Activated CD4-positive, alpha-beta T cell treated with anti-CD3 and anti-CD28 coated beads, Interleukin-2, amount 50 U/mL, for 1 hour (primary cell): ENCODE data around the gene PSTK.

ENCODE experiments used
- DNase-seq: peaks from one replicate; pipeline ENCODE4 v3.0.0-alpha.2; 2020

The PSTK gene

DNA sequence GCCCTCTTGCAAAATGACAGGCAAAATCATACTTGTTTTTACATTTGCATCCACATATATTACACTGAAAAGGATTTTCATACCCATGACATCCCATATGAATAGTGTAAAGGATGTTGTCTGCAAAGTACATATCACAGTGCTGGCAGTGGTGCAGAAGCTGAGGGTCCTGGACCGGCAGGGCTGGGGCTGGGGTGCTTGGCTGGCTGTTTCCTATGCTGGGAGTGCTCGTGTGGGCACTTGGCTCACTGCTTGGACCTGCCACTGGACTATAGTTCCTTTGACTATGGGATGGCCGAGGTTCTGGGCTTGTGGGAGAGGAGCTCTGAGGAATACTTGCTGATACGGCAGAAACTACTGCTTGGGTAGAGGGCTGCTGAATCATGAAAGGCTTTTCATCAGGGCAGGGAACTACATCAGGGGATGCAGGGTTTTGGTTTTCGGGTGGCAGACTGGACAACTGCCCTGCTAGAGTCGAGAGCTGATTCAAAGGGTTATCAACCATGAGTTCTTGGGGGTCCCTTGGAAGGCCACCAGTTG is 13.7 kb downstream of the PSTK start:
- DNase-seq, result no peak

DNA sequence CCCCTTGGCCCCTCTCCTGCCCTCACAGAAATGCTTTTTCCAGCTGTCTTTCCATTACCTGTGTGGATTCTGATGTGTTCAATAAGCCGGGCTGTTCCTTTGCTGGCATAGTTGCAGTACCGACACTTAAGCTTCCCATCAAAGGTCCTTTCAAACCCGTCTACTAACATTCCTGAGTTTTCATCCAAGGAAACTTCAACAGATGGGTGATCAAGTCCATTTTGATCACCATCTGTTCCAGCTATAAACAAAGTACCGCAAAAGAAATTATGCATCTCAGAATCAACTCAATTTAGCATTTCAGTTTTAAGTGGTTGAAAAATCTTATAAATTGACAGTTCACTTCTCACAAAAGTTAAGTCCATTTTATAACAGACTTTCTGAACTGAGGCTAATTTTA is 15.7 kb downstream of the PSTK start:
- DNase-seq, result no peak

DNA sequence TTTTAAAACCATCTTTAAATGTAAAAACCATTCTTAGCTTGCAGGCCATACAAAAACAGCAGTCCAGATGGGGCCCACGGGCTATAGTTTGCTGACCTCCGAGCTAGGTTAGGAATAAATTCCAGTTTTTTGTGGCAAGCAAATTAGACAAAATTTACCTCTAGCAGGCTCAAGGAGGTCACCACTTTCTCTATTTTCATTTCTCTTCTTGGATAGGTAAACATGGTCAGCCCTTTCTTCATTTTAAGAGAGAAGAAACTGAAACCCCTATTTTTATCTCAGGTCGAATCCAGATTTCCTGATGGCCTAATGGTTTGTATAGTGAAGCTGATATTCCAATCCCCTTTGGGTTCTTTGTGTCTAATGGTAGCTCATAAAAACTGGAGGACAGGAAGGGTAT is 17.7 kb downstream of the PSTK start:
- DNase-seq, result no peak

DNA sequence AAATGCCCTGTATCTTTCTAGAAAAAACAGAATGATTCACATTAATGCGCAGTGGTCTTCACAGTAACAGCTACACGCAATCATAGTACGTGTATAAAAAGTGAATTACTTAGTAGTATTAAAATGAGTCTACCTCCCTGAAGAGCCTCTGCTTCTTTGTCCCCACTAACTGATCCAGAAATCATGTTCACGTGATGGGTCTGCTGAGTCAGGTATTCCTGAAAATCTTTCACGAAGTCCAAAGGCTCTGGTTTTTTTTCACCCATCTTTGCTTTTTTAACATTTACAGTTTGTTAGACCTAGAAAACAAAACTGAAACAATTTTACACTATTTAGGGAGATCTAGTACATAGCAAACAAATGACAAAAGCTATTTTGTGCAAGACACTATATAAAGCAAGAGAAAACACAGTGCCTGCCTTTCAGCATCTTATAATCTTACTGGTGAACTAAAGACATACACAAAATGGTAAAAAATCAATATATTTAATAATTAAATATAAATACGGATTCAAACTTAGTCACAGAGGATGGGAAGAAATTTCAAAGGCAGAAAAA is 18.2 kb downstream of the PSTK start:
- DNase-seq, result no peak

DNA sequence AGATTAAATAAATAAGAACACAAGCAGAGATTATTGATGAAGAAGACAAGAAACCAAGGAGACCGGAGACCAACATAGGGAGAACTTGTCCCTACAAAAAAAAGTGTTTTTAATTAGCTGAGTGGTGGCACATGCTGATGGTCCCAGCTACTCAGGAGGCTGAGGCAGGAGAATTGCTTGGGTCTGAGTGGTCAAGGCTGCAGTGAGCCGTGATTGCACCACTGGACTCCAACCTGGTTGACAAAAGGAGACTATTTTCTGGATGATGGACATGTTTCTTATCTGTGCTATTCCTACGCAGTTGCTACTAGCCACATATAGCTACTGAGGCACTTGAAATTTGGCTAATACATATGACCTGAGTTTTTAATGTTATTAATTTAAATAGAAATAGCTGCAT is 18.7 kb downstream of the PSTK start:
- DNase-seq, result no peak

DNA sequence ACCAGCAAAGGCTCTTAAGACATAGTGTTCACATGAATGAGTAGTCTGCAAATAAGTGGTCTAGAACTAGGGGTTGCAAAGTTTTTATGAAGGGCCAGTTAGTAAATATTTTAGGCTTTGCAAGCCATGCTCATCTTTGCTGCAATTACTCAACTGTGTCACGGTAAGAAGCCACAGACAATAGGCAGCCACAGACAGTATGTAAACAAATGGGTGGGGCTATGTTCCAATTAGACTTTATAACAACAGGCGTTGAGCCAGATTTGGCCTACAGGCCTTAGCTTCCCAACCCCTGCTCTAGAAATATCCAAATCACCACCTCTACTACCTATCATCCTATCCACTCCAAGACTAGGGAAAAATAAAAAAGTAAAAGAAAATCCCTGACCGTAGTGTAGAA is 19.1 kb downstream of the PSTK start:
- no peak for DNase-seq

DNA sequence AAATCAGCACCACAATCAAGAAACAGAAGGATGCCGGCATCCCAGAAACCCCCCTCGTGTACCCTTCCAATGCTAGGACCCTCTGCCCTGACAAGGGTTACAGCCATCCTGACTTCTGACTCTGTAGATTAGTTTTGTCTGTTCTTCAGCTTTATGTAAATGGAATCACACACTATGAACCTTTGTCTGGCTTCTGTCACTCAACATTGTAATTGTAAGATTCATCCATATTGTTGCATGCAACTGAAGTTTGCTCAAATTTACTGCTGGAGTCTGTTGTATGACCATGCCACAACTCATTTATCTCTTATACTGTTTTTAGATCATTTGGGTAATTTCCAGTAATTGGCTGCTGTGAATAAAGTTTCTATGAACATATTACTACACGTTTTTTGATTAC is 20.0 kb downstream of the PSTK start:
- DNase-seq, result no peak

DNA sequence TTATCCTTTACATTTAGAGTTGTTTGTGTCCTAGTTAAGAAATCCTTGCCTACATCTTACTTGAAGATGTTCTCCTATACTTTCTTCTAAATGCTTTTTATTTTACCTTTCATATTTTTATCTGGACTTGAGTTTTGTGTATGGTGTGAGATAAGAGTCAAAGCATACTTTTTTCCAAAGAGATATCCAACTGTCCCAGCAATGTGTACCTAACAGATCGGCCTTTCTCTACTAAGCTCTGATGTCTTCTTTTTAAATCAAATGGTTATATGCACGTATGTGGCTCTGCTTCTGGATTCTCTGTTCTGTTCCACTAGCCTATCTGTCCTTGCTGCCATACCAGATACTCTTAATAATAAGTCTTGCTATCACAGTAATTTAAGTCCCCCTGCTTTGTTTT is 21.2 kb downstream of the PSTK start:
- DNase-seq, result no peak

DNA sequence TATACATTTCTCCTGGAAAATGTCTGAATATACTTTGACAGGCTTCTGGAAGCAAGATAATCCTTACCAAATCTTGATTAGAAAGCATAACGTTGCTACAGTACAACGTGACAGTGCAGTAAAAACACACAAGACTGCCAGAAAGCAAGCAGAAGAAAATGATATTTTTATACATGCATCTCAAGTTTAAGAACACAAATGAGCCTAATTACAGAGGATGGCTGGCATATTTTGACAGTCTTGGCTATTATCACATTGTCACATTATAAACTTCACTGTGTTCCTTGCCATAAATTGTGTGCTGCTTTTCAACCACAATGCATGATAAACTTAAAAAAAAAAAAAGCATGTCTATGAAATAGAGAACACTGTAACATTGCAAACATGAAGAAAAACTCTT is 24.1 kb downstream of the PSTK start:
- DNase-seq, result no peak

DNA sequence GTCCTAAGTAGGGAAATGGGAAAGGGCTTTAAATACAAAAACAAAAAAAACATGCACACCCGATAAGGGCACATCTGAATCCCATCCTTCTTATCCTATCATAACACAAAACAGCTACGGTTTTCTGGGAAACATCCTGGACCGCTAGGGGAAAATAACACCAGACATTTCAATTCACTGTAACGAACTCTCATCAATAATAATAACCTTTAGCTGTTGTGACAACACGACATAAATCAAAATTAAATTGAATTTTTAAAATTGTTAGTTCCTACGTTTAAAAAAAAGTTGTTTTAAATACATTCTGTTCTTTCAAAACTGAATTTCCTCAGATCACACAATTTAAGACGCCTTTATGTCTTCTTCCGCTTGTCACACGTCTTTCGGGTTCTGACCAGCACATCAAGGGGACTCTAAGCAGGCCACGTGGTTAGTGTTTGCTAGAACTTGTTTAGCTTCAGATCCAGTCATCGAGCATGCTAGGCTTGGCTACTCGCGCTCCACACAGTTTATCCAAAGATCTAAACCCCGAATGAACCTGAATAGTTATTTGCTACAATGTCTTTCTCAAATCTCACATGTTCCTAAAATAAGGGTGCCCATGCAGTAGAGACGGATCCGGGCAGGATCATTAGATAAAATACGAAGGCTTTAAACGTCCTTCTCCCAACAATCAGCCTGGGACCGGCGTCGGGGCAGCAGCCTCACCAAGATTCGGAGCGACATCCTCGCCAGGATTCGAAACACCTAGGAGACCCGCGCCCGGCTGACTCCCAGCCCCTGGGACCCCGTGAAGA is 27.6 kb downstream of the PSTK start:
- peak; percentile 30 for DNase-seq

DNA sequence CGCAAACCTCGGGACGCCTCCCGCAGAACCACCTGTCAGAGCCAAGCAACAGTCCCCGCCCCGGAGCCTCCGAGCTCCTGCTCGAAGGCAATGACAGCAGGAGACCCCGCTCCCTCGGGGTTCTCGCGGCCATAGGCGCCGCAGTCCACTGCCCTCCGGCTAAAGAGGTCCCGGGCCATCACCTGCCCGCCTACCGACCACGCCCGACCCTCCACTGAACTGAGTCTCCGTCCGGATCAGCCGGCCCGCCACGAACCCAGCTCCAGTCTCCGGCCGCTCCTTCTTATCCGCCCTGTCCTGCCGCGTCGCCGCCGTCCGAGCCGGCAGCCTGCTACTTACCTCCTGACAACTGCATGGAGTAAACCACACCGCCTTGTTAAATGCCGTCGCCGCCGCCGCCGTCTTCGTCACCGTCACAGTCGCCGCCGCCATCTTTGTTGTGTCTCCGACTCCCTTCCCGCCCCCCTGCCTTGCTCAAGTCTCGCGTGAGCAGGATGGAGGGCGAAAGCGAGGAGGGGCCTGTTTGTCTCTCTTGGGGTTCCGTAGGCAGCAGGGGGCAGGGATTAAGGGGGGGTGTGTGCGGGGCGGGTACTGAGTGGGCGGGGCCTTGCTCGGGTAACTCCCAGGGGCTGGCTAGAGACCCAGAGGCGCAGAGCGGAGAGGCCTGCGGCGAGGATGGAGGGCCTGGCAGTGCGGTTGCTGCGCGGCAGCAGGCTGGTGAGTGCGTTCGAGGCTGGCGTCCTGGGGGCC is 28.3 kb downstream of the PSTK start, which contains the start of the genes ACADSB and IKZF5:
TSS of gene ACADSB (plus strand) at position 652 of the 750 bp plus-strand sequence. CDS start at position 676, 24 bp downstream.
TSS of gene IKZF5 (minus strand) at position 441 of the 750 bp plus-strand sequence. CDS start 10,170 bp downstream, outside the sequence.
- DNase-seq, result peak; percentile 95

DNA sequence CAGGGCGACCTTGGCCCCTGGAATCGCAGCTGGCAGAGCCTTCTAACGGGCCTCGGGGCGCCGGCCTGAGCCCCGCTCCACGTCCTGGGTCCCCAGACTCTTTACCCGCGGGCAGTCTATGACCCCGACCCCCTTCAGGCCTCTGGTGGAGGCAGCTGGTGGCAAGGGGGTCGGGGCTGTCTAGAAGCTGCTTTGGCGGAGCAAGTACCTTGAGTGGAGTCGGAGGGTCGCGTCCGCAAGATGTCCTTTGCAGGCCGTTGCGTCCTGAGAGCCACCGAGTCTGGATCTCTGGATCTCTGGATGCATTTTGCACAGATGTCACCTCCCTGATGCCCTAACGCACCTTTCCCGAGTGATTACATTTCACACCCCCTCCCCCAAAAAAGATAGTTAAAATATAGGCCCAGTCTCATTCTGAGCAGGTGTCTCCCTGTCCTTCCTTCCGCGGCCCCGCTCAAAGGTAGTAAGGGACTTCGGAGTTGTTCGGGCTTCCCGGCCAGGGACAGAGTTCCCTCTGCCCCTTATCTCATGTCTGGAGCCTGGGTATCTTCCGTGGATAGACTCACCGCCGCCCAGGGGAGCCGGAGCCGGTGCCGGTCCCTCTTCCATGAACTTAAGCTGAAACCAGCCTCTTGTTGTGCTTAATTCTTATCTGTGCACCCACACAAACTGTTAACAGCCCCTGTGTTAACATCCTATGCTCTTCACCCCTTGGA is 29.1 kb downstream of the PSTK start:
- peak; percentile 4 for DNase-seq

DNA sequence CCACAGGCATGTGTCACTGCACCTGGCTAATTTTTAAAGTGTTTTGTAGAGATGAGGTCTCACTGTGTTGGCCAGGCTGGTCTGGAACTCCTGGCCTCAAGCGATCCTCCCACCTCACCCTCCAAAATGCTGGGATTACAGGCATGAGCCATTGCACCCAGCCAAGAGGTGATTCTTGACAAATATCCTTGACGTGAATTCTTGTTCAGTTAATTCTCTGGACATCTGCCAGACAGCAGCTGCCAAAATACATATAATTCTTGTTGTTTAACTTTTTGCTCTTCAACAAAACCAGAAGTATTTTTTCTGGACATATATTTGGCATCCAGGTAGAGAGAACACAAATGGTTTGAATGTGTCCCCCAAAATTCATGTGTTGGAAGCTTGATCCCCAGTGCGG is 31.8 kb downstream of the PSTK start:
- no peak for DNase-seq

DNA sequence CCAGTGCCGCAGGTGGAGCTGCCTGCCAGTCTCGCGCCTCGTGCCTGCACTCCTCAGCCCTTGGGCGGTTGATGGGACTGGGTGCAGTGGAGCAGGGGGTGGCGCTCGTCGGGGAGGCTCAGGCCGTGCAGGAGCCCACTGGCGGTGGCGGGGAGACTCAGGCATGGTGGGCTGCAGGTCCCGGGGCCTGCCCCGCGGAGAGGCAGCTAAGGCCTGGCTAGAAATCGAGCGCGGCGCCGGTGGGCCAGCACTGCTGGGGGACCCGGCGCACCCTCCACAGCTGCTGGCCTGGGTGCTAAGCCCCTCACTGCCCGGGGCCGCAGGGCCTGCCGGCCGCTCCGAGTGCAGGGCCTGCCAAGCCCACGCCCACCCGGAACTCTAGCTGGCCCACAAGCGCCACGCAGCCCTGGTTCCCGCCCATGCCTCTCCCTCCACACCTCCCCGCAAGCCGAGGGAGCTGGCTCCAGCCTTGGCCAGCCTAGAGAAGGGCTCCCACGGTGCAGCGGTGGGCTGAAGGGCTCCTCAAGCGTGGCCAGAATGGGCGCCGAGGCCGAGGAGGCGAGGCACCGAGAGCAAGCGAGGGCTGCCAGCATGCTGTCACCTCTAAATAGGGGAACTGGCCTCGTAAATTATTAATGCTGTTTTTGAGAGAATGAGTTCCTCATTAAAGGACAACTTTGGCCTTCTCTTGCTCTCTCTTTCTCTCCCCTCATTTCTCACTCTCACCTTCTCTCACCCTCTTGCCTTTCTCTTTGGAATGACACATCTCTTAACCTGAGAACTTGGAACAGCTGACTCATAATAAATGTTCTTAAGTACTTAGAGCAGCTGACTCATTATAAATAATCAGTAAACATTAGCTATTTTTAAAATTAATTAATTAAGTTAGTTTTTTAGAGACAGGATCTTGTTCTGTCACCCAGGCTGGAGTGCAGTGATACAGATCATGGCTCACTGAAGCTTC is 33.5 kb downstream of the PSTK start:
- no peak for DNase-seq

DNA sequence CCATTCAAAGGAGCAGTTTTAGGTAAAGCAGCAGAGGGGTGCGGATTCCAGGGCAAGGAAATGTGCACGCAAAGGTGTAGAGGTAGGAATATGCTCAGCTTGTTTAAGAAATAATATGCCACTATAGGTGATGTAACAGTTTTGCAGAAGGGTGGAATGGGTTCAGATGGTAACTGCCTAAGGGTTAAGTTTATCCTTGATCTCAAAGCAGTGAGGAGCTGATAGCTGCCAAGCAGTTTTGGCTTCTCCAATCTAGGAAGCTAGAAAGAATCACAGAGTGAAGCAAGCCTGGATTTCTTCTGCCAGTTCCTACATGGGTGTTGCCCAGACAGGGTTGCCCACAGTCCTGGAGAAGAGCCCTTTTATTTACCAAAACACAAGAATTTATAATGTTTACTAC is 34.6 kb downstream of the PSTK start:
- DNase-seq, result no peak

DNA sequence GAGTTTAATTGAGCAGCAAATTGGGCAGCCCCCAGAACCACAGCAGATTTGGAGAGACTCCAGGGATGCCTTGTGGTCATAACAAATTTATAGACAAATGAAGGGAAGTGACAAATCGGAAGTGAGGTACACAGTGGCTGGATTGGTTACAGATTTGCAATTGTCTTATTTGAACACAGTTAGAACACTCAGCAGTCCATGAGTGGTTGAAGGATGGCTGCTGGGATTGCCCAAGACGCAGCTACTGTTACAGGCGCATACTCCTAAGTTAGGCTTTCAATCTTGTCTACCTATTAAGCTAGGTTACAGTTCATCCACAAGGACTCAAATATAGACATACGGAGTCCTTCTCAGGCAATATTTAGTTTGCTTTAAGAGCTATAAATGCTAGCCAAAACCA is 36.0 kb downstream of the PSTK start:
- DNase-seq, result no peak

DNA sequence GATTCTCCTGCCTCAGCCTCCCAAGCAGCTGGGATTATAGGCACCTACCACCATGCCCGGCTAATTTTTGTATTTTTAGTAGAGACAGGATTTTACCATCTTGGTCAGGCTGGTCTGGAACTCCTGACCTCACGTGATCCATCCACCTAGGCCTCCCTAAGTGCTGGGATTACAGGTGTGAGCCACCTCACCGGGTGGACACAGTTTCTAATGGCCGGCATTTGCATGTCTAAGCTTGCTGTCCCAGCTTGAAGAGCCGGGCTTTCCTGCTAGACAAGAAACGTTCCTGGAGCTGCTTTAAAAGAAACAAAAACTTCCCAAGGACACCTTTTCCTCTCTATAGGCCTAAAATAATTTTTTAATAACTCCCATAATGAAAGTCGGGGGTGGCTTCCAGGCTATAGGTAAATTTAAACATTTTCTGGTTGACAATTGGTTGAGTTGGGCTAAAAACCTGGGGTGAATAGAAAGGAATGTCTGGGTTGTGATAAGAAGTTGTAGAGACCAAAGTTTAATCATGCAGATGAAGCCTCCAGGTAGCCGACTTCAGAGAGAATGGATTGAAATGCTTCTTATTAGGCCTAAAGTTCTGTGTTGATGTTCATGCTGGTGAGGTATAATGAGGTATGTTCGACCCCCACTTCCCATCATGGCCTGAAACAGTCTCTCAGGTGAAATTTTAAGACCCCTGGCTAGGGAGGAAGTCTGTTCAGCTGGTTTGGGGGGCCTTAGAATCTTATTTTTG is 37.4 kb downstream of the PSTK start:
- no peak for DNase-seq

DNA sequence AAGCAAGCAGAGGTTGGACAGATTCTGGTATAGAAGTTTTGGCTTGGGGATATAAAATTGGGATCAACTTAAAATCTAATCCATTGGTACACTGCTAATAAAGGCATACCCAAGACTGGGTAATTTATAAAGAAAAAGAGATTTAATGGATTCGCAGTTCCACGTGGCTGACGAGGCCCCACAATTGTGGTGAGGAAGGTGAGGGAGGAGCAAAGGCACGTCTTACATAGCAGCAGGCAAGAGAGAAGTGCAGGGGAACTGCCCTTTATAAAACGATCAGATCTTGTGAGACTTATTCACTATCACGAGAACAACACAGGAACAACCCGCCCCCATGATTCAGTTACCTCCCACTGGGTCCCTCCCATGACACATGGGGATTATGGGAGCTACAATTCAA is 38.3 kb downstream of the PSTK start:
- no peak for DNase-seq

DNA sequence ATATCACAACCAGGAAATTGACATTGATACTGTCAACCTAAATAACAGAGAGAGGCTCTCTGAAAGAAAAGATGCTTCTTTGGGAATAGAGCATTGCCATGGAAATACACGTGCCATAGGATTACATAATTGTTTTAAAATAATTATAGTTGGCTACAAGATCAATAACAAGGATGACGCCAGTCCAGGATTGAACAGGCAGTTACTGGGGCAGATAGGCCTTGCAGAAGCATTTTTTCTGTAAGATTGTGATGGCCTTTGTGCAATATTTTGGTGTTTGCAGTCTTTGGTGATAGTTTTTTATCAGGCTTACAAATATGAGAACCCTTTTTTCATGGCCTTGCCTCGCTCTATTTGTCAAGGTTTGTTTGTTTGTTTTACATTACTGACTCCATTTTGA is 39.1 kb downstream of the PSTK start:
- DNase-seq, result no peak

DNA sequence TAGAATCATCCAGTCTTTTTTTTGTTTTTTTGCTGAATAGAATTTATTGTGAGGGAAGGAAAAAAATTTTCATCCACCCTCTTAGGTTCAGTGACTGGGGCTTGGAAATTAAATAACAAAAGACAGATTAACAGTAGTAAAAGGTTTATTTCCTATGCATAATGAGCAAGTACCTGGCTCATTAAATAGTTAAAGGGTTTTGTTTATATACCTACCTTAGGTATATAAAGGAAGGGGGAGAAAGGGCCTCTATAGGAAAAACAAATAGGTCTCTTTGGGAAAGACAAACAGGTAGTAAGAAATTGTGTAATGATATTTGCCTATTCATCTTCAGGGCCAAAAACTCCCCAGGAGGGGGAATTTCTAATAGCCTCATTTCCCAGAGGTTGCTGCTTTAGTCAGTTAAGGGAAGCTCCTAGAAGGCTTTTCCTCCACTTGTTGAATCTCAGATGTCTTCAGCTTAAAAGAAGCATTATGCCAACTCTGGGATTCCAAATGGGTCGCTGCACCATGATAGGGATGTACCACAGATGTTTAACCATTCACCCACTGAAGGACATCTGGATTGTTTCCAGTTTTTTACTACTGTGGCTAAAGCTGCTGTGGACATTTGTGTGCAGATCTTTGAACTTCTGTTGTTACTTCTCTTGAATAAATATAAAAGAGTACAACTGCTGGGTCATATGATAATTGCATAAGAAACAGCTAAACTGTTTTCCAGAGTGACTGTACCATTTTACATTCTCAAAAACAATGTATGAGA is 39.9 kb downstream of the PSTK start:
- no peak for DNase-seq
